Measurements from ENCODE around the gene NGB.
"Not testable (repeated sequence)": the region's sequence is repeated elsewhere in the genome, so short reads cannot be mapped to it uniquely, and the experiment has no call there.

The NGB gene

DNA sequence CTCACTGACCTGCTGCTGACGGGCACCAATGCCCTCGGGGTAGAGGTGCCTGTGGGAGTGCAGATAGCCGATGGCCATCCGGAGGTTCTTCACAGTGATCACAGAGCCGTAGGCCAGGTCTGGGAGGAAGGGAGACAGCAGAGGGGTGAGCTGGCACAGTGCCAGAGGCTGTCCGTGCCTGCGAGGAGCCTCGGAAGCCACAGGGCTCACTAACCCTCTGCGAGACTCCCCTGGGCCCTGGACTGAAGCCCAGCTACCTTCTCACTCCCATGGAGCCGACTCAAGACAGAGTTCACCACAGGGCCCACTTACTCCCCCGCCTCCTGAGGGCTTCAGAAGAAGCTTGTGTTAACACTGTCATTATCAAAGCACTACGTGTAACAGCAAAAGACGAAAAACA is 25.1 kb upstream of the NGB start:
- DNase-seq (ENCODE audit: low spot score) = no peak

DNA sequence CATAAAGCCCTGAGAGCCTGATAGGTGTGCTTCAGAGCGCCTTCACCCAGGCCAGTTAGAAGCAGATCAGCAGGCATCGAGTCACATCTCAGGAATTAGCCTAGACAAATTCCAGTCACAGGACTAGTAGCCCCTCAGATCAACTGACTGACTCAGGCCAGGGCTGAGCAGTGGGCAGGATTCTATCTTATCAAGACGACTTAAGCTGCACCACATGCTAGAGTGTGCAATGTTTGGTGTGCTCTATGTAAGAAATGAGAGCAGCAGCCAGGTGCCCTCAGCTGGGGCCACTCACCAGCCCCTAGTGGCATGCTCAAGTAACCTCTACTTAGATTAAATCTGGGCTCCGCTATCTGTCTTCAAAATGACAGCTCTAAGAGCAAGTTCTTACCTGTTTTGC is 19.7 kb upstream of the NGB start:
- DNase-seq (ENCODE audit: low spot score) = no peak

DNA sequence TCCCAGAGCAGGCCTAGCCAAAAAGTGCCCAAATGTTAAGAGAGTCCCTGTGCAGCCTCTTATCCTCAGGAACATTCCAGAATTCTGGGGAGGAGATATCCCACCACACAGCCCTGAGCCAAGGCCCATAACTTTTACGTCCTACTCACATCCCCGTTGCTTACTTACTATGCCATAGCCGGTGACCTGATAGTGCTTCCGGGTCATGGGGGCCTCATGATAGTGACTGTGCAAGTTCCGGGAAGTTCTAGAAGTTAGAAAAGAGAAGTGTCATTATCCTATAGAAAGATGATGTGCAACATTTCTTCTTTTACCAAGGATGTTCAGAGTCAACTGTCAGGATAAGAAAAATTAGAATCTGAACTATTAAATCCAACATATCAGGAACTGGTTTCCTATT is 15.6 kb upstream of the NGB start:
- DNase-seq (ENCODE audit: low spot score) = no peak

DNA sequence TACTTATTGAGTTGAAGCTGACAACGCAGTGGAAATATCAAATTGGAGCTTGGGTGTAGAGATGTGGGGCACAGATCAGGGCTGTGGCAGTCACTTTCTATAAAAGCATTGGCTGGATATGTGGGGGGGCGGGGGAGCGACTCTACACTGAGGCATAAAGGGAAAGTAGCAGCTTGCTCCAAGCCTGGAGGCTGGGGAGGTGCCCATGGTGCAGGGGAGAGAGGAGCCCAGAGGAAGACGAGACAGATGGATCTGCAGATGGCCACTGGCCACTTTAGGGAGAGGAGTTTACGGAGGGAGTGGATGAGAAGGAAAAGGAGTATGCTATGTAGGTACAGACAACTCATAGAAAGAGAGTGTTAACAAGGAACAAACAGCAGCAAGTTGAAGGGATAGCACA is 13.5 kb upstream of the NGB start:
- no peak for DNase-seq (ENCODE audit: low spot score)

DNA sequence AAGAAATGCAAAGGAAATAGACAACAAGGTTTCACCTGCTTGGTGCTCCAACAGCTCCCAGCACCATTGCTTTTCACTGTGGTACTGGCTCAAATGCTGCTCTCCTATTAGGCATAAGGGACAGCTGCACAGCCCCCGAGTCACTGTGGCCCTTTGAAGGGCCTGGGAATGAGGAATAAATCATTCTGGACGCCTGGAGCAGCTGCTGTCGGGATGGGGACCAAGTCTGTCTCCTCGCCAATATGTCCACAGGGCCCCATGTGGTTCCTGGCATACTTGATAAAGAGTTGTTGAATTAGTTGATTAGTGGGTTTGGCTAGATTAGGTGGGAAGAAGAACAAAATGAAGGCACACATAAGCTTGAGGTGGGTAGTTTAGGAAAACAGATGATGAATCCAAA is 13.1 kb upstream of the NGB start:
- no peak for DNase-seq (ENCODE audit: low spot score)

DNA sequence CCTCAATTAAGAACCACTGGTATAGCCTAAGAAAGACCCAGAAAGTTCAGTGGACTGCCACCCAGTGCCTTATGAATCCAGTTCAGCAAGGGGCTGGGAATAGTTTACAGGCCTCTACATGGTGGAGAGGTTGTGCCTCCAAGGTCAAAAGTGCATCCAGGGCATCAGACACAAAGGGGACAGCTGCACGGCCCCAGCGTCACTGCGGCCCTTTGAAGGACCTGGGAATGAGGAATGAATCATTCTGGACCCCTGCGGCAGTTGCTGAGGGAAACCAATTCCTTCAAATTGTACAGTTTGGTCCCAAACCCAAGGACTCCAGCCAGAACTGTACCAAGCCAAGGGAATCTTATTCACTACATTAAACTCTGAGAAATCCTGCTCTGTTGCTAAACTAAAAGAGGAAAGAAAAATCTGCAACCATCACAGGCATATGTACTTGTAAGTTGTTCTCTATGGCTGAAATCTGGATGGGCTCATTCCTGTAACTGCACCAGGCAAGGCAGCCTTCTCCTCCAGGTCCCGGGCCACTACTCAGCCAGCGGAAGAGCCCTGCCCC is 10.9 kb upstream of the NGB start:
- no peak for DNase-seq (ENCODE audit: low spot score)

DNA sequence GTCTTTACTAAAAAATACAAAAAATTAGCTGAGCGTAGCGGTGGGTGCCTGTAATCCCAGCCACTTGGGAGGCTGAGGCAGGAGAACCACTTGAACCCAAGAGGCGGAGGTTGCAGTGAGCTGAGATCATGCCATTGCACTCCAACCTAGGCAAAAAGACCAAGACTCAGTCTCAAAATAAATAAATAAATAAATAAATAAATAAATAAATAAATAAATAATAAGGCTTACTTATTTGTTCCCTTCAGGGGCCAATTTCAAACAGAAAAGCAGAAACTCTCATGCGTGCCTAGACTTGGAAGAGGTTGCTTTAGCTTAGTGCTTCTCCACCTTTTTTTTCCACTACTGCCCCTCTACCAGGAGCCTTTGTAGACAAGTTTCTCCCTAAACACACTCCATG is 9.9 kb upstream of the NGB start:
- not testable (repeated sequence) for DNase-seq (ENCODE audit: low spot score)

DNA sequence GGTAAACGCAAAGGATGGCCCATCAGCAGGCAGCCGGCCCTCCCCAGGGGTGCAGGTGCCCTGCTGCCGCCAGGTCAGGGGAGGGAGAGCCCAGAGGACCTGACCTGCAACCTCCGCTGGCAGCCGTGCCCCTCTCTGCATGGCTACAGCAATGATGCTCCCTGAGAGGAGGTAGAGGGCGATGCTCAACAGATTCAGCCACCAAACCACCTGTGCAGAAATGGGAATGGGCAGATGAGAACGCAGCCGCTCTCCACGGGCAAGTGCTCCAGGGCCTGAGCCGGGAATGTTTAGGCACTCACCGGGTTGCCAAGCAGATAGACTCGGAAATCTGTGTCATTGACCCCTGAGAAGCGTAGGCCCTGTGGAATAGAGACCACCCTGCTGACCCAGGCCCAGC is 8.7 kb upstream of the NGB start:
- no peak for DNase-seq (ENCODE audit: low spot score)

DNA sequence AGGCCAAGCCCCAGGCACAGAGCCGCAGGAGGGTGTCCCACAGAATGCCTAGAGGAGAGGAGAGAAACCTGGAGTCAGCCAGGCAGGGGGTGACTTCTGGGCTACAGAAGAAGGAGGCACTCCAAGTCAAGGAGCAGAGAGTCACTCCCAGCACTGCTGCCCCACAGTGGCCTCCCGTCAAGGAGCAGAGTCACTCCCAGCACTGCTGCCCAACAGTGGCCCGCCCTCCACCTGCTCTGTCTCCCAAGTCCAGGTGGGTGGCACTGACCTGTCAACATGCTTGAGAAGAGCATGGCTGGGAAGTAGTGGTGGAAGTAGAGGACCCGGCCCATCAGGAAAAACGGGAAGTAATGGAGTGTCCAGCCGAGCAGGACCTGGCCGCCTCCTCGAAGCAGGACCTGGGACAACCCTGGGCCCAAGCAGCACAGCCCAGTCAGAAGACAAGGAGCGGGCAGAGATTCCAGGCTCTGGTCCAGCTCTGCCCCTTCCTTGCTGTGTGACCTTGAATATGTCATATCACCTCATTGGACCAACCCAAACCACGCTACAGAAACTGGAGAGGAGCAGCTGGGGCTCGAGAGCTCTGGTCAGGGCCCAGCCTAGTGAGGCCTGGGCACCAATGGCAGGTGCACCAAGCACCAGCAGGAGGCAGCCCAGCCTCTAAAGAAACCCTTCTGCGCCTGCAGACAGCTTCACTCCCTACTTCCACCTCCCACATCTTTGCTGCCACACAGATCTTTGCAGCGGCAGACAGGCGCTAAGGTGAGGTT is 7.6 kb upstream of the NGB start:
- no peak for DNase-seq (ENCODE audit: low spot score)

DNA sequence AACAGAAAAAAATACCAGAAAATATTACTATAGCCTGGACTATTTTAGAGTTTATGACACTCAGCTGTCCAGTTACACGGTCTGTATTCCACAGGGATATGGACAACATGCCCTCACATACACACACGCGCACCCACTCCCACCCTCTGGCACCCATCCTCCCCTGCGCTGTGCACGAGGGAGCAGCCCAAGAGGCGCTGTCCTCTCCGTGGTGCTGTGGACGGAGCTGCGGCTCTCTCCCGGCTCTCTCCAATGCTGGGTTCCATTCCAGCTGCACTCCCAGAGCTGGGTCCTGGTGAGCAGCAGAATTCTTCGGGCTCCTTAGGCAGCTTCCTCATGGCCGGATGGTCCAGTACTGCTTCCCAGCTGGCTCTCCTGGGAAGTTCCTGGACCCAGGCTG is 6.0 kb upstream of the NGB start:
- DNase-seq (ENCODE audit: low spot score) = no peak

DNA sequence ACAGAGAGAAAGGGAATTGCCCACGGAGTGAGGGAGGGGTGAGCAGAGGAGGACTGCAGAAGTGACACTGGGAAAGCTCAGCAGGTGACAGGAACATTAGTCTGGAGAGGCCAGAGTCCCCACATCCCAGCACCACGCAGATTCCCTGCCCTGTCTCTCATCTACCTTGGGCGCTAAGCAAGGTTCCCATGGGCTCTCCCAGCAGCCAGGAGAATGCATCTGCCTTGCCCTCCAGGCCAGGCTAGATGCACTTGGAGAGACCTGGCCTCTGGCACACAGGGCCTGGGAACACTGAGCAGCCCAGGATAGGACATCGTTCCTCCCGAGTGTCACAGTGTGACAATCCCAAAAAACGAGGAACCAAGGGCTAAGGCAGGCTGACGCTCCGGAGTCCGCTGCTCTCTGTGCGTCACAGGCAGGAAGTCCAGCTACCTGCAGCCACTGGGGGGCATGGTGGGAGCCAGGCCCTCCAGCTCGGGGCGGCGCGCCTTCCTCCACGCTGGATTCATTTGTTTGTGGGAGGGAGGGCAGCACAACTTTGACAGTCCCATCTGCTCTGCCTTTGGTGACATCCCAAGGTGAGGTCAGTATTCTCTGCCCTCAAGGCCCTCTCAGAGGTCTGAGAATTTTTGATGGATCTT is 5.4 kb upstream of the NGB start:
- DNase-seq (ENCODE audit: low spot score) = no peak

DNA sequence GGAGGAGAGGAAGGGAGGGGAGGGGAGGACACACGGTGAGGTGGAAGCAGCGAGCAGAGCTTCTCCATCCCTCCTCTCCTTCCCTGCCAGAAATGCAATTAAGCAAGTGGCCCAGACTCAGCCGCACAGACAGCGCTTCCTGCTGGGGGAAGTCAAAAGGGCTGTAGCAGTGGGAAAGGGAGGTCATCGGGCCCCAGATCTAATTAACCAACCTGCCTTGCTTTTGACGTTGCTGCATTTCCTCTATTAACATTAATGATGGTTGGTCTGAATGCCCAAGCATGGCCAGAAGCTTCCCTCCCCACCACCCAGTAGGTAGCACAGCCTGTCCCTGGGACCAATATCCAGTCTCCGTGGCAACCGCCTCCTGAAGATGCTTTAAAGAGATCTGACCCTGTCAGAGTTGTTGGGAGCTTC is 4.6 kb upstream of the NGB start:
- DNase-seq (ENCODE audit: low spot score) = no peak

DNA sequence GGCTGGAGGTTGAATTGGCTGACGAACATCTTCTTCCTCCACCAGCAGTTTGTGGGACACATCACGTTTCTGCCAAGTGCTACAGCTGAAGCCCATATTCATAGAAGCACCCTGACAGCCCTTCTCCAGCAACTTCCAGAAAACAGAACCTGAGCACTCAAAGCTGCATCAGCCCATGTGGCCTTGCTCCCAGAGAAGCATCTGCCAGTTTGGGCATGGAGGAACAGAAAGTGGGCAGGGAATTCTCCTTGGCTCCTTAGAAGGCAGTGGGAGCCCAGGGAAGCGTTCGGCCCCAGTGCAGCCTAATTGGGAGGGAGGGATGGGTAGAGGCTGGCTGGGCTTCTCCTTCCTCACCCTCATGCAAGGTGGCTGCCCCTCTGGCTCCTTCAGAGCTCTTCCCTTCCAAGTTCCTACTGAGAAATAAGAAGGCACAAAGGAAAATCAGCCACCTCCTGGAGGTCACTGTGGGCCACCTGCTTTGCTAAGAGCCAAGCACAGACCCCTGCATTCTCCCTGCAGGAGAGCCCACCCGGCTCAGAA is 4.1 kb upstream of the NGB start:
- DNase-seq (ENCODE audit: low spot score) = no peak

DNA sequence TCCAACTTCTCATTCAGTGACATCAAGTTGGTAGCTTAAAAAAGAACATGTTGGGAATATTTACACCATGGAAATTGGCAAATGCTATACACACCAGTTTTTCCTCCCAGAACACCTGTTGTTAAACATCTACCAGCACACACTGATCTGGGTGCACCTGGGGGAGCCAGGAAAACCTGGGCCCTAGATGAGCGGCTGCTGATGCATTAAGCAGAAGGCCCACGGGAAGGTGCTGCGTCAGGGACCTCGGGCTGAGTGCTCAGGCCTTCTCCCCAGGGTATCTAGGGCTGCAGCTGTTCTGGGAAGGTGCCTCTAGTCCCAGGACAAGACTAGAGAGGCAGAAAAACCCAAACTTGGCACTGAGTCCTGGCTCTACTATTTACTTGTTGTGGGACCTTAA is 2.8 kb upstream of the NGB start:
- no peak for DNase-seq (ENCODE audit: low spot score)

DNA sequence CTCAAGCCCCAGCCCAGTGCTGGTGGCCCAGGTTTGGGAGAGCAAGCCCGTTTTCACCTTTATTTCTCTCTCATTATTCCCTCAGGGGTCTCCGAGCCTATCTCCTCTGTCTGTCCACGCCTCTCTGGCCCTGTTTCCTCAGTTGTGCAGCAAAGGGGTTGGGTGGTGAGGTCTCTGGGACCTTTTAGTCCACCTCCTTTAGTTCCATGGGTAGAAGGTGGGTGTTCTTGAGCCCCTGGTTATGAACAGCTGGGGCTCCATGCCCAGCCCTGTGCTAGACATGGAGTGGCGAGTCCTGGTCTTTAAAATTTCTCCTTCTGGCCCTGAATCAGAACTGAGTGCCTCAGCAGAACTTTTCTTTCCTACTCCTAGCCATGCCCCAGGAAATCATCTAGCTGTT is 1.3 kb upstream of the NGB start:
- DNase-seq (ENCODE audit: low spot score) = no peak

DNA sequence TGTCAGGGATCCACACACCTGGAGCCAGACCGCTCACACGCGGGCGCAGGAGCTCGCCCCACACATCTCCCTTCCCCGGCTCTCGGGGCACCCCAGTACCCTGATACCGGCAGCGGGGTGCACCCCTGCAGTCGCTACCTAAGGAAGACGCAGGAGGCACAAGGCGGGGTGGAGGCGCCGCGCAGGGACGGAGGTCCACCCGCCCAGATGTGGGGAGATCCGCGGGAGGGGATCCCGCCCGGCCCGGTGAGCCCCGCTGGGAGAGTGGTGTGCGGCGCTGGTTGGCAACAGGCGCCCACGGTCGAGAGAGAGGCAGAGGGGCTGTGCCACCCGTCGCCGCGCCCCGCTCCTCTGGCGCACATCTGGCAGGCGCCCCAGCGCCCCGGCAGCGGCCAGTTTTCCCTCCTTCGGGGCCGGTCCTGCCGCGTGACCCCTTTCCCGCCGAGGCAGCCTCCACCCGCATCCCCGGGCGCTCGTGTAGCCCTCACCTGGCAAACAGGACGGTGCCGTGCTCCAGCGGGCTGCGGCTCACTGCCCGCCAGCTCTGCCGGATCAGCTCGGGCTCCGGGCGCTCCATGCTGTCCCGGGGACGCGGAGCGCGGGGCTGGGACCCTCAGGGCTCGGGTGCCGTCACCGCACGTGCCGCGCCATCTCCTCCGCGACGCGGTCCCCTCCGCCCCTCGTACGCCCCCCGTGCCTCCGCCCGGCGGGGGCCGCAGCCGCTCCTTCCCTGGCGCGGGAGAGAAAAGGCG is 469 bp downstream of the NGB start:
- no peak for DNase-seq (ENCODE audit: low spot score)

DNA sequence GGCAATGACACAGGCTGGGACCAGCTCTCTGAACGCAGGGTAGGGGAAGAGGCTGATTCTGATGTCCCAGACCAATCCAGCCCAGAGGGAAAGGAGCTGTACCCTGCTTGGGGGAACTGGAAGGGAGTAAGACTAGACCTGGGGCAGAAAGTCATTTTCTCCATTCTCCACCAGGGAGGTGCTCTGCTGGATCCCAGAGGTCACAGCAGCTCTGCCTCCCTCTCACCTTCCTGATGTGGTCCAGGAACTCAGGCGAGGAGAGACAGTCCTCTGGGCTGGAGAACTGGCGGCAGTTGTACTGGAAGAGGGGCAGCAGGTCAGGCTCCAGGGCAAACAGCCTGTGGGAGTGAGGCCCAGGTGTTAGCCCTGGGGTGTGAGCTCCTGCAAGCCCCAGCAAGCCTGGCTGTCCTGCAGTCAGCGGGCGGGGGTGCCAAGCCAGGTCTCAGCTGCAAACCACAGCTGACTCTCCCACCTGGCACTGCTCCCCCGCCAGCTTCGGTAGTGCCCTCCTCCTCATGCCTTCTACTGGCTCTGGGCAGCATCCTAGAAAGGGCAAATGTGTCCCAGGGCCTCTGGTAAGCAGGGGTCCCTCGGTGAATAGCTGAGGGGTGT is 1.9 kb downstream of the NGB start:
- DNase-seq (ENCODE audit: low spot score) = no peak

DNA sequence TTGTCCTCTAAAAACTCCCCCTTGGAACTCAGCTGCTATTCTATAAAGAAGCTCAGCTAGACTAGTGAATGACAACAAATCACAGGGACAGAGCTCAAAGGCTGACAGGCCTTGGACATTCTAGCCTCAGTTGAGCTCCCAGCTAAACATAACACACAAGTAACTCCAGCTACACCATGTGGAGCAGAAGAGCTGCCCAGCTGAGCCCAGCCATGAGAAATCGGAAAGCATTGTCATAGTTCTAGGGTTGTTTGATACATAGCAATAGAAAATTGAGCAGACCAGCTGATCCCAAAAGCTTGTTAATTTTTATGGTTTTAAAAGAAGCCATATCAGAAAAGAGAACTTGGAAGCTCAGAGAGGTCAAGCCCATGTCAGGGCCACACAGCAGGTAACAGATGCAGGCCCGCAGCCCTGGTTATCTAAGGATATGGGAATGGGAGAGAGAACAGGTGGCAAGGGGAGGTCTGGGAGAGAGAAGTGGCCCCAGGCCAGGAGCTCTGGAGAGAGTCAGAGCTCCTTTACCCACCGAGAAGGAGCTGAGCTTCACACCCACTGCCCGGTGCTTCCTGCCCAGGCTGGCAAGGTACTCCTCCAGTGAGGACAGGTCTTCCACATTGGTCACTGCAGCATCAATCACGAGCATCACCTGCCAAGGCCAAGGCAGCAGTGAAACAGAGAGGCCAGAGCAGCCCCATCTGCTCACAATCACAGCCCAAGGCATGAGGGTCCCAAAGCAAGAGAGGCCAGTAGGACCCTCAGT is 2.9 kb downstream of the NGB start:
- no peak for DNase-seq (ENCODE audit: low spot score)

DNA sequence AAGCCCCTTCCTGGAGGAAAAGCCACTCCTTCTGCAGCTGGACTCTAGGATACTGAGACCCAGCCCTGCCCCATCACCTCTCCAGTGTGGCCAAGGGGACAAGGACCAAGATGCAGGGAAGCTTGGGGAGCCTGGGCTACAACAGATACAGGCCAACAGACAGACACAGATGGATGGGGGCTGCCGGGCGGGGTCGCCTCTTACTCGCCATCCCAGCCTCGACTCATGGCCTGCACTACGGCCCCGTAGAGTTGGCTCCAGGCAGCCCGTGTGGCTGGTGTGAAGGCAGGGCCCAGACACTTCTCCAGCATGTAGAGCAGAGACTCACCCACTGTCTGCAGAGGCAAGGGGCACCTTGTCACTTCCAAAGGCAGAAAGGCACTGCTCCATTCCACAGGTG is 4.7 kb downstream of the NGB start:
- DNase-seq (ENCODE audit: low spot score) = no peak

DNA sequence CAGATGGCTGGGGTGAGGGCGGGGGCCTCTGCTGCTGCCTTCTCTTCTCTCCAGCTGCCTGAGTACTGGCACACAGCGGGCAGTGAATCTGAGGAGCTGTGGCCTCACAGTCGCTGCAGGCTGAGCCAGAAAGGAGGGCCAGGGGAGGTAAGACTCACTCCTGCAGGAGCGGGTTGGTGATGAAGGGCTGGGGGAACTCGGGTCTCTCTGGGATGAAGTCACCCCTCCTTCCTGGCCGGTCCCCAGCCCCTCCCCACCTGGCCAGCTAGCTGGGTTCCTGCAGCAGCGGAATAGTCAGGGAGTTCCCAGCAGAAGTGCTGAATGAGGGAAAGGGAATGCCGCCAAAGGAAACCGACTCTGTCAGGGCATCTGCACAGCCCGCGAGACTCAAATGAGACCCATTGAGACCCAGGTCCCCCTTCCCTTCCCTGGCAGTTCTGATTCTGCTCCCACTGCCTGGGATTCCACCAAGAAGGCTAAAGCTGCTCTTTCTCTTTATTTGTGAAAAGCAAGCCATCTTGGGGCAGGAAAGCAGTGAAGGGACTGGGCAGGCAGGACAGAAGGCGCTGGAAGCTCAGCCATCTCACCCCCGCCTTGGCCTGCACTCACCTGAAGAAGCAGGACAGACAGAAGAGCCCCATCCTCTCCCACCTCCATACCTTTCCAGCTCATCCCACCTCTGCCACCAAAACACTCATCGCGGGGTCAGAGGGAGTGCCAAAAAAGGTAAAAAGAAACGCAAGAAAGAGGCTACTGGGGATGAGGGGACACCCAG is 5.3 kb downstream of the NGB start:
- no peak for DNase-seq (ENCODE audit: low spot score)

DNA sequence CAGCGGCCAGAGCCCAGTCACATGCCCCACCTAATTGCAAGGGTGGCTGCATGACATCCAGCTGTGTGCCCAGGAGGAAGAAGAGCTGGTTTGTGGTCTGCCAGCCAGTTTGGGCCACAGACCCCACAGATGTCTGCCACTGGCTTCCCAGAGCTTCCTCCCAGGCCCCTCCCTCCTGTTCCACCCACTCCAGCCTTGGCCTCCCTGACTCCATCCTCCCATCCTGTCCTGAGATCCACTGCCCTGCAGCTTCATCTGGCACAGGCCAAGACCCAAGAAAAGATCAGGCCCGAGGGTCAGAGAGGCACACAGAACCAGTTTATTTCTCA is 5.9 kb downstream of the NGB start:
- no peak for DNase-seq (ENCODE audit: low spot score)

Measured in left forelimb (tissue), 1 donor.